NOMO-1 treated with dmso at 0.1 percent for 144 hours (cell line): Measurements from ENCODE around the gene MIEF1.
"Not testable (repeated sequence)": the region's sequence is repeated elsewhere in the genome, so short reads cannot be mapped to it uniquely, and the experiment has no call there.

Experiments used
- DNase-seq: peaks from one replicate; lab custom pipeline; 2025; ENCODE audit not compliant: unreplicated experiment; lab: John Stamatoyannopoulos, UW

The MIEF1 gene

DNA sequence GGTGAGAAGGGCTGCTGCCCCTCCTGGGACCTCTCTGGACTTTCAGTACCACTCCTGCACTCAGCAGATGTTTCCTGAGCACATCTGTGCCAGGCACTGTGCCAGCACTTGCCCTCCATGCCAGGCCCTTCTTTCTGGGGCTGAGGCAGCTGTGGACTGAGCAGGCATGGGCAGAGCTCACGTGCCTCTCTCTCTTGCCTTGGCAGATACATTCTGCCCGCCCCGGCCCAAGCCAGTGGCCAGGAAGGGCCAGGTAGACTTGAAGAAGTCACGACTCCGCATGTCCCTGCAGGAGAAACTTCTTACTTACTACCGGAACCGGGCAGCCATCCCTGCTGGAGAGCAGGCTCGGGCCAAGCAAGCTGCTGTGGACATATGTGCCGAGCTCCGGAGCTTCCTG is 9.9 kb downstream of the MIEF1 start:
- no peak for DNase-seq

DNA sequence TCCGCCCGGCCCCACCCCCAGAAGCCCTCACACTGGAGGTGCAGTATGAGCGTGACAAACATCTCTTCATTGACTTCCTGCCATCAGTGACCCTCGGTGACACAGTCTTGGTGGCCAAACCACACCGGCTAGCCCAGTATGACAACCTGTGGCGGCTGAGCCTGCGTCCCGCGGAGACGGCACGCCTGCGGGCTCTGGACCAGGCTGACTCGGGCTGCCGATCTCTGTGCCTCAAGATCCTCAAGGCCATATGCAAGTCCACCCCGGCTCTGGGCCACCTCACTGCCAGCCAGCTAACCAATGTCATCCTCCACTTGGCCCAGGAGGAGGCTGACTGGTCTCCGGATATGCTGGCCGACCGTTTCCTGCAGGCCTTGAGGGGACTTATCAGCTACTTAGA is 11.7 kb downstream of the MIEF1 start:
- no peak for DNase-seq

DNA sequence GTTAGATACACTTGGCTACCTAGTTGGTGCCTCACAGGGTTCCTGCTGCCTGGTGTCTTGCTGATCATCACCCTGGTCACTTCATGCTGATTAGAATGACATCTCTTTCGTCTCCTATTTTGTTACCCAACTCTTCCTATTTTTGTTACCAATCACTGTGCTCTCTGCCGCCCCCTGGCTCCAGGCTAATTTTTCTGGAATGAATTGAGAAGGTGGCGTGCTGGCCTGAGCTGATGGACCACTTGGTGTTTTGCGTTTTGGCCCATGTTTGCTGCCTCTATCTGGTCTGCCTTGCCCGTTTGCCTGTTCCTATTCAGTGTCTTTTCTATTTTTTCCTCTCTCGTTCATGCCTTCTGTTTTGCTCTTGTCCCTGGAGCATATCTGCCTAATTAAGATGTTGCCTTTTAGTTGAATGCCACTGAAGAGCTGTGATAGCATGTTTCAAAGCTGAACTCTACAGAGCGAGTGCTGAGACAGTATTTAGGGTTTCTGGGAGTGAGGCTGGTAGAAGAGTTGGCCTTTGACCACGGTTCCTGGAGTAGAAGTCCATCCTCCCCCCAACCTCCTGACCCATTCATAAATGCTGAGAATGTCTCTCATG is 12.4 kb downstream of the MIEF1 start:
- no peak for DNase-seq

DNA sequence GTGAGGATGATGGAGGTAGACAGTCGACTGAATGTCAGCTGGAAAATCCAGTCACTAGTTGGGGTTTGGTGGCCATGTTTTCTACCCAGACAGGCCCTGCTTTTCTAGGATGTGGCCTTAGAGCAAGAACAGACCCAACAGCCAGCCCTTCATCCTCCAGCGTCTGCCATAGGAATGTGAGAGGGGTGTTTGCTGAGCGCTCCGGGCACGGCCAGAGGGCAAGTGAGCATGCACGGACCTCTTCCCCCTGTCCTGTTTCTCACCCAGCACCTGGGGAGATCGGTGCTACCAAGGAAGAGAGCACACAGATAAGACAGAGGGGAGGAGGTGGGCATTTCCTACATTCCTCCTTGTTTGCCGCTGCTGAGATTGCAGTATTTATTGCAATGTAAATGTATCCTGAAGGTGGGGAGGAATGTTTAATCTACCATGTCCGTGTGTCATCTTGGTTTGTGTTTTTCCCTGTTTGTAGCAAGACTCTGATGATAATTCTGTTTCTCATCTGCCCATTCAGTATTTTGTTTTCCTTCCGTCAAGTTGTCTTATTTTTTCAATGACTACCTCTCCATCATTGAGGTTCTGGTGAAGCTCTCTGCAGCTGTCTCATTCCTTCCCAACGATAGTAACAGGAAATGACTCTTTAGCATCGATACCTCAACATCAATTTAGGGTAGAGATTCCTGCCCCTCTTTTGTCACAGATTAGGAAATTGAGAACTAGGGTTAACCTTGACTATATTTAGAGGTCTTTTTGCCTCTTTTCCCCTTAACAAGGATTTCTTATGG is 13.4 kb downstream of the MIEF1 start:
- DNase-seq: no peak

DNA sequence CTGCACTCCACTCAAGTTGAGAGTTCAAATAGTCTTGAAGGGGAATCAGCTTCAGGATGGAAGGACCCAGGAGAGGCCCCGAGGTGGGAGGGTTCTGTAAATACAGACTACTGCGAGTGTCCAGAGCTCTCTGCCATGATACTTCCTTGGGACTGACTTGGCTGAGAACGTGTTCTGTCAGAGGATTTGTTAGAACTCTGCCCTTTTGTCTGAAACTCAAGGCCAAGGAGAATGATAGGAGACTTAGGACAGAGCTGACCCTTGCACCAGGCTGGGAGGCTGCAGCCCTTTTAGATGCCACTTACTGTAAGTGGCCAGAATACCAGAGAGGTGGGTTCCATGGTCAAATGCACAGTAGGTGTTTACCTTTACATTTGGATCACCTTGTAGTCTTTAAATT is 15.4 kb downstream of the MIEF1 start:
- DNase-seq: no peak

DNA sequence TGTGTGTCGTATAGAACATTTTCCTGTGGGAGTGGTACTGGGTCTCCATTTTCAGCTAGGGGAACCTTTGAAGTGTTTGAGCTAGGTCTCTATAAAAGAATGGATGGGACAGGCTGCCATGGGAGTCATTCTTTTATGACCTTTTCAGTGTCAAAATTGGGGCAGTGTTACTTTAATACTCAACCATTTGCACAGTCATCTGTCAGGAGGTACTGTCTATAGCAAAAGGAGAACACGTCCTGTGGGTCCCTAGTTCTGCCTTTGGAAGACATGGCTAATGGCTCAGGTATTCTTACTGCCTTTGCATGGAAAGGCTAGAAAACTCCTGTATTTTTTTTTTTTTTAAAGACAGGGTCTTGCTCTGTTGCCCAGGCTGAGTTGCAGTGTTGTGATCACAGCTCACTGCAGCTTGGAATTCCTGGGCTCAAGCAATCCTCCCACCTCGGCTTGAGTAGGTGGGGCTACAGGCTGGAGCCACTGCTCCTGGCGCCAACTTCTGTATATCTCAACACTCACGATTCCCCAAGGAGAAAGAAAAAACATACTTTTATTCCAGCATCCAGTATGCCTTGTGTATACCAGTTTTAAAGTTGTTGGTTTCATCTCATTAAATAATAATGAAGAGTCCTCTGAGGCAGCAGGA is 16.2 kb downstream of the MIEF1 start:
- DNase-seq: no peak

DNA sequence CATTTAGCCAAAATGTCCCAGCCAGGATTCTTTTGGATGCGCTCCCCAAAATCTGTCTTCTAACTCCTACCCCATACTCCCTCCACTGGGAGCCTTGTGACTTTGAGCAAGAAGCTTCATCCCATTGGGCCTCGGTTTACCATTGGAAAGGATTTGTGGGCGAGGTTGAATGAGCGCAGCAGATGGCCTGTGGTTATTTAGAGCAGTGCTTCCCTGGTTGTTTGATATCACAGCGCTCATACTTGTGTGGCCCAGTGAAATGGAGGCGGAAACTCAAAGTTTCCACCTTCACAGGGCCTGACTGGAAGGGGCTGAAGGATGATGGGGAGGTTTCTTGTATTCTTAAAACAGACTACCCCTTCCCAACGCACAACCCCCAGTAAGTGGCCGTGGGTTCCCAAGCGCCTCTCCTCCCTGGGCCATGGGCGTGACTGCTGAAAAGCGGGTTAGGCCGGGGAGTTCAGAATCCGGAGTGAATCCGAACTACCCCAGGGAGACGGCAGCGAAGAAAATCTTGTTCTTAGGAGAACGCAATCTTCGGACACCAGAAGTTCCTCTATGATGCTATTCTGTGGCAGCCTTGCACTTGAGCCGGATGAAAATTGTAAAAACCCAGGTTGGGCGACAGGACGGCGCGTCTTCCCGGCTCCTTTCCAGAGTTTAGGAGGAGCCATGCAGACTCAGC is 17.0 kb downstream of the MIEF1 start:
- DNase-seq: no peak

DNA sequence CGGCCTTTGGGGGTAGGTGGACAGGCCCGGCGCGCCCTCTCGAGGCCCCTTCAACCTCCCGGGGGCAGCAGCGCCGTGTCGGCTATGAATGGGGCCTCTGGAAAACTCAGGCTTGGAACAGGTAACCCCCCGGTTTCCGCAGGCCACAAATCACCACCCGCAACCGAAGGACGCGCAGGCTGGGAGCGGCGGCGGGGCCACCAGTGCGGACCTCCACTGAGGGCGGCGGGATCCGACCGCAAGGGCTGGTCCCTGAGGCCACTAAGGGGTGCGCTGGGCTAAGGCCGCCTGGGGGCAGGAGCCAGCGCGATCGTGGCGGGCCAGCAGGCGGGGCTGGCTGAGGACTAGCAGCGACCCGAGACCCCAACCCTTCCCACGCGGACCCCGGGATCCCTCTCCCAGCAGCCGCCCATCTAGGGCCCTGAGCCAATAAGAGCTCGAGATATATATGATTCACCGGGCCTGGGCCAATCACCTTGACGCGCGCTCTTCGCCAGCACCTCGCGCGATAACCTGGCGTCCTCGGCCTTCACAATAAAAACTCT is 17.7 kb downstream of the MIEF1 start:
- DNase-seq: peak; percentile 98

DNA sequence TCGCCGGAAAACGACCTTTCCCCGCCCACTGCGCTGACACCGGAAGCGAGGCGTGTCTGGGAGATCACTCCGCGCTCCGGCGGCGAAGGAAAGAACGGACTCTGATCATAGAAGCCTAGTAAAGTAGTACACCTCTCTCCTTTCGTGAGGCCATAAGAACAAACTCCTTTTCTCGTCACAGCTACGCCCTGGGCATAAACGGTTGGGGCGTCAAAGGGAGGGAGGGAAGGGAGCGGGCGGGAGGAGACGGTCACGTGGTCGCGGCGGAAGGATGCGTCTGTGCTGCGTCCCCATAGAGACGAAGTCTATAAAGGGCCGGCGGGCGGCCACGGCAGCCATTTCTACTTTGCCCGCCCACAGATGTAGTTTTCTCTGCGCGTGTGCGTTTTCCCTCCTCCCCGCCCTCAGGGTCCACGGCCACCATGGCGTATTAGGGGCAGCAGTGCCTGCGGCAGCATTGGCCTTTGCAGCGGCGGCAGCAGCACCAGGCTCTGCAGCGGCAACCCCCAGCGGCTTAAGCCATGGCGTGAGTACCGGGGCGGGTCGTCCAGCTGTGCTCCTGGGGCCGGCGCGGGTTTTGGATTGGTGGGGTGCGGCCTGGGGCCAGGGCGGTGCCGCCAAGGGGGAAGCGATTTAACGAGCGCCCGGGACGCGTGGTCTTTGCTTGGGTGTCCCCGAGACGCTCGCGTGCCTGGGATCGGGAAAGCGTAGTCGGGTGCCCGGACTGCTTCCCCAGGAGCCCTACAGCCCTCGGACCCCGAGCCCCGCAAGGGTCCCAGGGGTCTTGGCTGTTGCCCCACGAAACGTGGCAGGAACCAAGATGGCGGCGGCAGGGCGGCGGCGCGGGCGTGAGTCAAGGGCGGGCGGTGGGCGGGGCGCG is 18.4 kb downstream of the MIEF1 start, which contains the start of gene ATF4:
Gene ATF4 (plus strand): TSS at position 337 of the 880 bp plus-strand sequence. CDS start 884 bp downstream, outside the sequence.
- DNase-seq: no peak

DNA sequence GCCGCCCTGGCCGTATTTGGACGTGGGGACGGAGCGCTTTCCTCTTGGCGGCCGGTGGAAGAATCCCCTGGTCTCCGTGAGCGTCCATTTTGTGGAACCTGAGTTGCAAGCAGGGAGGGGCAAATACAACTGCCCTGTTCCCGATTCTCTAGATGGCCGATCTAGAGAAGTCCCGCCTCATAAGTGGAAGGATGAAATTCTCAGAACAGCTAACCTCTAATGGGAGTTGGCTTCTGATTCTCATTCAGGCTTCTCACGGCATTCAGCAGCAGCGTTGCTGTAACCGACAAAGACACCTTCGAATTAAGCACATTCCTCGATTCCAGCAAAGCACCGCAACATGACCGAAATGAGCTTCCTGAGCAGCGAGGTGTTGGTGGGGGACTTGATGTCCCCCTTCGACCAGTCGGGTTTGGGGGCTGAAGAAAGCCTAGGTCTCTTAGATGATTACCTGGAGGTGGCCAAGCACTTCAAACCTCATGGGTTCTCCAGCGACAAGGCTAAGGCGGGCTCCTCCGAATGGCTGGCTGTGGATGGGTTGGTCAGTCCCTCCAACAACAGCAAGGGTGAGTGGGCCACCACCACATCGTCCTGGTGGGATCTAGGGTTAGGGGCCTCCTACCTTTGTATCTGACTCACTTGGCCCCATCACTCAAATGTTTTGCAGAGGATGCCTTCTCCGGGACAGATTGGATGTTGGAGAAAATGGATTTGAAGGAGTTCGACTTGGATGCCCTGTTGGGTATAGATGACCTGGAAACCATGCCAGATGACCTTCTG is 19.2 kb downstream of the MIEF1 start:
- DNase-seq: peak; percentile 61

DNA sequence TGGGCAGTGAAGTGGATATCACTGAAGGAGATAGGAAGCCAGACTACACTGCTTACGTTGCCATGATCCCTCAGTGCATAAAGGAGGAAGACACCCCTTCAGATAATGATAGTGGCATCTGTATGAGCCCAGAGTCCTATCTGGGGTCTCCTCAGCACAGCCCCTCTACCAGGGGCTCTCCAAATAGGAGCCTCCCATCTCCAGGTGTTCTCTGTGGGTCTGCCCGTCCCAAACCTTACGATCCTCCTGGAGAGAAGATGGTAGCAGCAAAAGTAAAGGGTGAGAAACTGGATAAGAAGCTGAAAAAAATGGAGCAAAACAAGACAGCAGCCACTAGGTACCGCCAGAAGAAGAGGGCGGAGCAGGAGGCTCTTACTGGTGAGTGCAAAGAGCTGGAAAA is 20.0 kb downstream of the MIEF1 start:
- DNase-seq: not testable (repeated sequence)

DNA sequence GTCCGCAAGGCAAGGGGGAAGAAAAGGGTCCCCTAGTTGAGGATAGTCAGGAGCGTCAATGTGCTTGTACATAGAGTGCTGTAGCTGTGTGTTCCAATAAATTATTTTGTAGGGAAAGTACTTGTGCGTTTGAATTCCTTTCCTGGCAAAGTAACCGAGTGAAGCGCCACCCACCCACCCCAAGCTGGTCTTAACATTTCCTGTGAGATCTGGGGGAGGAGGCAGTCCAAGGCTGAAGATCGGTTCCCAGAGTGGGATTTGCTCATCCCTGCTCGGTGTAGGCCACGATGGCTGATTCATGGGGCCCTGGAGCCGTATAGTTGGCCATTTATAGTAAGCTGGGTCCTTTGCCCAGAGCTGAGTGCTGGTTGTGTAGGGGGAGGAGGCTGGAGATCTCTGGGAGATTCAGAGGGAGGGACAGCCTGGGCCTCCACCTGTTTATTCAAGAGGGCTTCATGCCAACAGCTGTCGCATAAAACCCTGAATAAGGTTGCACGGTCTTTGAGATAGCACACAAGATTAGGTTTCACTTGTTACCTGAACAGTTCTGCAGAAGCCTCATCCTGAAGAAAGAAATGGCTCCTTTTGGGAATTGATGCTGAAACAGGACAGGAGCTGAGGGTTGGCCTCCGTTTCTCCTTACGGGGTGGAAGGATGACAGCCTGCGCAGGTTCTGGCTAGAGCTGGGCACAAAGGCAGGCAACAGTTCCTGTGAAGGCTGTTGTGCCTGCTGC is 20.6 kb downstream of the MIEF1 start:
- DNase-seq: no peak

DNA sequence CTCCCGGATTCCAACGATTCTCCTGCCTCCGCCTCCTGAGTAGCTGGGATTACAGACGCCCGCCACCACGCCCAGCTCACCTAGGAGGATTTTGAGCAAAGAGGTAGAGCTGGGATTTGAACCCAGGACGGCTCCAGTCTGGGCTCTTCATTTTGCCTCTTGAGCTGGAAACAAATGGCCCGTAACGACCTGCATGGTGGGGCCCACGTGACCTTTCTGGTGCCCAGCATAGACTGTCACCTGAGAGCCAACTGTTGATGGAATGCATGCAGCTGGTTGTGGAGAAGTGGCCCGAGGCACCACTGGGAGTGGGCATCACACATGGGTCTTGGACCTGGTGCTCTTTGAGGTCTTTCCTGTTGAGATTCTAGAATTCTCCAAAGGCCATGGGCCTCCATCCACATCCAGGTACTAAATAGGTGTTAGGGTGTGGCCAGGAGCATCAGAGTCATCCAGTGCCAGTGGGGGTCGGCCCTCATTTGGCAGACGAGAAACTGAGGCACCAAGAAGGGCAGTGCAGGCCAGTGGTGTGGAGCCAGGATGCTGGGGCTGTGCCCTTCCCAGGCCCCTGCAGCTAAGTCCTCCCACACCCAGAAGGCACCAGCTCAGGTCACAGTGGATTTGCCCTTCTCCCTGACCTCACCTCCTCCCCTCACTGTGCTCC is 22.1 kb downstream of the MIEF1 start:
- DNase-seq: no peak

DNA sequence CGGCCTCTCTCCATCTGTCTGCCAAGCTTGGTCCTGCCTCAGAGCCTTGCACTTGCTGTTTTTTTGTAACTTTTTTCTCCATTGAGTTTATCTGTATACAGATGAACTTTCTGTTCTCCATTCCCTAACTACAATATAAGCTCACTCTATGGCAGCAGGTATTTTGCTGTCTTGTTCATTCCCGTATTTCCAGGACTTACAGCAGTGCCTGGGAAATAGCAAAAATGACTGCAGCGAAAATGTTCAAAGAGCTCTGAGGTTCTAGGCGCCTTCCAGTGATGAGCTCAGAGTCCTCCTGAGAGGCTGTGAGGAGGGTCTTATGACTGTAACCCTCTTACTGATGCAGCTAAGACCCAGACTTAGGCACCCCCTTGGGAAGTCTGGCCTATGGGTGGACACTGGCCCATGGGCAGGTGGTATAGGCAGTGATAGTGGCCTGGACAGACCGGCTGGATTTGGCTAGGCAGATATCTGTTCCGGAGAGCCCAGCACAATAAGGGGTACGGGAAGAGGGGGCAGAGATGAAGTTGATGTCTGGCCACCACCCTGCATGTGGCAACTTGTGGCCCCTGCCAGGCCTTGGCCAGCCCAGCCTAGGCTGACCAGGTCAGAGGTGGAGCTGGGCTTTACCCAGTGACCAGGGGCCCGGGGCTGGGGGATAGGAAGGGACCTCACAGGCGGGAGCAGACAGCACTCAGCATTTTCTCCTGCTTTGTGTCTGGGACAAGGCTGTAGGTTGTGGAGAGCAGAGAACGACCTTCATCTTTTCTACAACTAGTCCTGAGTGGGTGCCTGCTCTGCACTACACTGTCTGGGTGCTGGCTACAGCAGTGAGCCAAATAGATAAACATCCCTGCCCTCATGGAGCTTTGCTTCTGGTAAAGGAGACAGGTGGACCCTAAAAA is 22.9 kb downstream of the MIEF1 start:
- no peak for DNase-seq

DNA sequence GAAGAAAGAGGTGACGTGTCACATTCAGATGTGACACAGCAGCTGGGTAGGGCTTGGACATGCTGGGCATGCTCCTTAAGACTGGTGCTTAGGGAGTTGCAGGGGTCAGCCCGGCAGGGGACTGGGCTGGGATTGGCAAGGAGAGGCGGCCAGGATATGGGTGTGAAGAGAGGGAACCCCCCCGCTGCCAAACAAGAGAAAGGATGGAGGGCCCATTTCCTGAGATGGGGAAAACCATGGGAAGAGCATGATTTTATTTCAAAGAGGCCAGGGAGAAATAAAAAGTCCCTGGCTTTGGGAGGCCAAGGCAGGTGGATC is 23.5 kb downstream of the MIEF1 start:
- no peak for DNase-seq

DNA sequence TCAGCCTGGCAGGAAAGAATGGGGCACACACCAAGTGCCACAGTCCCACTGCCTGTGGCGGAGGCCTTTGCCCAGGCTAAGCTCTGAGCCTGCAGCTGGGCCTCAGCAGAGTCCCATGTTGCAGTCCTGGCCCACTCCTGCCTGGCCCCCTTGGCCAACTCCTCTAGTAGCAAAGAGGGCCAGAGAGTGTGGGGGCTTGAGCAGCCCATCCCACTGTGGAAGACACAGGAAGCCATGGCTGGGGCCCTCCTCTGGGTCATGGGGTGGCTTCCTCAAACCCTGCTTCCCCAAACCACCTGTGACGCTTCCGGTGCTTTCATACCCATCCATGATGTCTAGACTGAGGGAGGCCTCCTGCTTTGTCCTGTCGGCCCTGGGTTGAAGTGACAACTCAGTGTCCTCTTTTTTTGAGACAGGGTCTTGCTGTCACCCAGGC is 24.7 kb downstream of the MIEF1 start:
- DNase-seq: peak; percentile 25

DNA sequence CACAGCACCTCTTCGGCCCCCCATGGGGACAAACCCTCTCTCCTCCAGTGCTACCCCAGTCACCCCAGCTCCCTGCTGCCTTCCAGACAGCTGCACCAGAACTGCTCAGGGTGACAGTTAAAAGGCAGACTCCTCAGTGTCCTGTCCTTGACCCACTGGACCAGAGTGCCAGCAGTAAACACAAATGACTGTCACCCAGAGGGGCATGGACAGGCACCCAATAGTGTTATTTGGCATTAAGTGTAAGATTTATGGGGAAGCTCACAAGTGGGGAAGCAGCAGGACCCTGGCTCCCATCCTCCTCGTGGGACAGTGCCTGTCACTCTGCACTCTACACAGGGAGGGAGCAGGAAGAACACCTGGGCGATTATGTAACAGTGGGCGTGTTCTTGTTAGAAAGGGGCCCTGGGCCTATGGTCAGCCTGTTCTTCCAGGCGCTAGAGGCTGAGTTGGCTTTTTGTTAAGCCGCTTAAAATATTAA is 25.4 kb downstream of the MIEF1 start:
- no peak for DNase-seq
